ENCODE results near the gene HOXA10.

The HOXA10 gene

GRCh38 chr7:27149842-27150567 is 24.1 kb downstream of the HOXA10 start (continued):
- no peak for TF ChIP-seq POU6F1 (CRISPR knock-in tag; IDR thresholded peaks at IDR 0.05; ENCODE audit: borderline replicate concordance, low read depth)

- TF ChIP-seq ZNF565 (CRISPR knock-in tag; conservative IDR thresholded peaks at IDR 0.05; ENCODE audit: low read depth) = no peak
- no peak for TF ChIP-seq TSHZ2 (CRISPR knock-in tag; IDR thresholded peaks at IDR 0.05)
- no peak for TF ChIP-seq ZNF8 (CRISPR knock-in tag; IDR thresholded peaks at IDR 0.05)
- TF ChIP-seq ZFP3 (CRISPR knock-in tag; IDR thresholded peaks at IDR 0.05) = no peak
- no peak for TF ChIP-seq CREB5 (CRISPR knock-in tag; IDR thresholded peaks at IDR 0.05; ENCODE audit: low read depth)
- no peak for TF ChIP-seq CSRNP3 (CRISPR knock-in tag; IDR thresholded peaks at IDR 0.05)
- no peak for TF ChIP-seq ZC3H10 (CRISPR knock-in tag; IDR thresholded peaks at IDR 0.05)
- TF ChIP-seq CSDC2 (CRISPR knock-in tag; IDR thresholded peaks at IDR 0.05) = no peak
- no peak for TF ChIP-seq PPARA (CRISPR knock-in tag; IDR thresholded peaks at IDR 0.05; ENCODE audit: borderline replicate concordance)
- no peak for TF ChIP-seq BACH2 (CRISPR knock-in tag; IDR thresholded peaks at IDR 0.05; ENCODE audit: borderline replicate concordance)
- TF ChIP-seq ISL1 (CRISPR knock-in tag; IDR thresholded peaks at IDR 0.05) = no peak
- TF ChIP-seq TOX (CRISPR knock-in tag; IDR thresholded peaks at IDR 0.05; ENCODE audit: borderline replicate concordance) = no peak
- TF ChIP-seq PATZ1 (CRISPR knock-in tag; IDR thresholded peaks at IDR 0.05; ENCODE audit: borderline replicate concordance) = no peak
- TF ChIP-seq RARB (CRISPR knock-in tag; IDR thresholded peaks at IDR 0.05) = no peak
- TF ChIP-seq SNAI2 (CRISPR knock-in tag; IDR thresholded peaks at IDR 0.05) = no peak
- no peak for TF ChIP-seq POU6F1 (CRISPR knock-in tag; IDR thresholded peaks at IDR 0.05; ENCODE audit: borderline replicate concordance, low read depth)
- no peak for TF ChIP-seq ZNF70 (CRISPR knock-in tag; IDR thresholded peaks at IDR 0.05)
- TF ChIP-seq GLIS3 (CRISPR knock-in tag; IDR thresholded peaks at IDR 0.05) = no peak
- TF ChIP-seq TCF4 (CRISPR knock-in tag; IDR thresholded peaks at IDR 0.05; ENCODE audit: borderline replicate concordance) = no peak
- no peak for ATAC-seq
These were observed 25.1 kb downstream of the HOXA10 start for GRCh38 chr7:27148756-27149641.
